ENCODE measurements around the gene VRK3.
A peak's percentile ranks its signal among the peaks of the same experiment; 100 is the strongest.

The VRK3 gene

DNA sequence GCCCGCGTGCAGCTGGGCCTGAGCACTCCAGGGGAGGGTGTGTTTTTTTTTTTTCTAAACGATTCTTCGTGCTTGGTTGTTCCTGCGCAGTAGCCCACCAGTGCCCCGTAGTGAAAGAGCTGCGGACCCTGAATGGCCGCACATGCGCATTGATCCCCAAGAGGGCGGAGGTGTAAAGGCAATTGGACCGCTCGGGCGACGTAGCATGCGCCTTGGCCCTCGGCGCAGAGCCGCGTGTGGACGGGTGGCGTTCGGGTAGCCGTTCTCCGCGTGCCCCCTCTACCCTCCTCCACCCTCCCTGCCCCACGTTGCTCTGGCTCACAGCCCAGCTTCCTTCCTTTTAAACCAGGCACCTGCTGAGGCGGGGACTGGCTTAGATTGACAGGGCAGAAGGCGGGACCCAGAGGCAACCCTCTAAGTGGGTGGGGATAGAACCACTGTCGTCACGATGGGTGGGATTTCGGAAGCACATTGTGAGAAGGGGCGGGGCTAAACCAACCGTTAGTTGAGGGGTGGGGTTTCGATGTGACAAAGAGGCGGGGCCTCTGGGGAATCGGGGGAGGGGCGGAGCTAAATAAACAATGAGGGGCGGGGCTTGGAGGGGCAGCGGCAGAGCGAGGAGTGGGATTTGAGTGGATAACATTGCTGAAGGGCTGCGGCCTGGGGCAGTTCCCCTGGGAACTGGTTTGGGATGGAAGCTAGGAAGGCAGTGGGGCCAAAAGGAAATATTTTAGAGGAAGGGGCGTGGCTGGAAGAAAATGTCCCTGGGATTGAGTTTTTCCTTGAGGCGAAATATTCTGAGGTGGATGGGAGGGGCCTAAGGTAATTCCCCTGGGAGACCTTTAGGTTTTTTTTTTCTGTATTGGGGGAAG, 95.3 kb downstream of the VRK3 start:
- peak; percentile 98 for DNase-seq (ENCODE audit: low spot score)

DNA sequence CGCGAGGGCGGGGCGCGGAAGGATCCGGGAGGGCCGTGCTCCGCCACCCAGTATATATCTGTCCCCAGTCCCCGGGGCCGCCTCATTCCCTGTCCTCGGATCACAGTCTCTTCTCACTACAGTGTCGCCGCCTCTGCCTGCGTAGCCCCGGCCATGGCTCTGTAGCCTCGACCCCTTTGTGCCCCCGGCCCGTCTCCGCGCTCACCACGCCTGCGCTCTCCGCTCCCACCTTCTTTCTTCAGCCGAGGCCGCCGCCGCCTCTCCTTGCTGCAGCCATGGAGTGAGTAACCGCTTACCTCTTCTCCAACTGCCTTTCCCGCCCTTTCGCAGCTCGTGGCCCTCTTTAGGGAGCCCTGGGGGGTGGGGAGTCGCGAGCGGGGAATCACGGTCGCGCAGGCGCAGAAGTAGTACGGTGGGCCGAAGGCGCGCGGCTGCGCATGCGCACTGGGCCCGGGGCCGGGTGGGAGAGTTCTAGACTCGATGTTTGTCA, 96.0 kb downstream of the VRK3 start, which contains the start of the genes ATF5 and NUP62:
TSS of gene ATF5 (plus strand) at position 85 of the 490 bp plus-strand sequence. CDS start 1,646 bp downstream, outside the sequence.
TSS of gene NUP62 (minus strand) at position 384 of the 490 bp plus-strand sequence. CDS start 19,697 bp downstream, outside the sequence.
- peak; percentile 83 for DNase-seq (ENCODE audit: low spot score)

- no peak for DNase-seq (ENCODE audit: low spot score)
Observed at GRCh38 chr19:49927526-49928264, 97.5 kb downstream of the VRK3 start.

GRCh38 chr19:49926515-49926914, 98.7 kb downstream of the VRK3 start:
- DNase-seq (ENCODE audit: low spot score) = no peak

Measured in Ammon's horn (tissue), 1 donor.